Stimulated activated CD4-positive, alpha-beta T cell treated with anti-CD3 and anti-CD28 coated beads, Interleukin-2, amount 100 ng/mL, for 24 hours (primary cell): ENCODE data around the gene CPNE2.
"Not testable (repeated sequence)": the region's sequence is repeated elsewhere in the genome, so short reads cannot be mapped to it uniquely, and the experiment has no call there.

ENCODE experiments used
- DNase-seq, 2 donors: peaks; one replicate each; pipeline ENCODE4 v3.0.0-alpha.2; 2020

CPNE2 gene

DNA sequence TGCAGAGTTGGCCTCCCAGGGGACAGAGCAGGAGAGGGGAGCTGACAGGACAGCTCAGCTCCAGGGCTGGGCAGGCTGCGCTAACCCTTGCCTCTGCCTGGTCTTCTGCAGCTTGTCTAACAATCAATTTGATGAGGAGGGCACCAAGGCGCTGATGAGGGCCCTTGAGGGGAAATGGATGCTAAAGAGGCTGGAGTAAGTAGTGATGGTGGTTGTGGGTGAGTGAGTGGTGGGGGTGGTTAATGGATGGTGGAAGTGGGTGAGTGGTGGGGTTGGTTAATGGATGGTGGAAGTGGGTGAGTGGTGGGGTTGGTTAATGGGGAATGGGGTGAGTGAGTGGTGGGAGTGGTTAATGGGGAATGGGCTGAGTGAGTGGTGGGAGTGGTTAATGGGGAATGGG lies 22.0 kb upstream of the CPNE2 start:
- no peak for DNase-seq

DNA sequence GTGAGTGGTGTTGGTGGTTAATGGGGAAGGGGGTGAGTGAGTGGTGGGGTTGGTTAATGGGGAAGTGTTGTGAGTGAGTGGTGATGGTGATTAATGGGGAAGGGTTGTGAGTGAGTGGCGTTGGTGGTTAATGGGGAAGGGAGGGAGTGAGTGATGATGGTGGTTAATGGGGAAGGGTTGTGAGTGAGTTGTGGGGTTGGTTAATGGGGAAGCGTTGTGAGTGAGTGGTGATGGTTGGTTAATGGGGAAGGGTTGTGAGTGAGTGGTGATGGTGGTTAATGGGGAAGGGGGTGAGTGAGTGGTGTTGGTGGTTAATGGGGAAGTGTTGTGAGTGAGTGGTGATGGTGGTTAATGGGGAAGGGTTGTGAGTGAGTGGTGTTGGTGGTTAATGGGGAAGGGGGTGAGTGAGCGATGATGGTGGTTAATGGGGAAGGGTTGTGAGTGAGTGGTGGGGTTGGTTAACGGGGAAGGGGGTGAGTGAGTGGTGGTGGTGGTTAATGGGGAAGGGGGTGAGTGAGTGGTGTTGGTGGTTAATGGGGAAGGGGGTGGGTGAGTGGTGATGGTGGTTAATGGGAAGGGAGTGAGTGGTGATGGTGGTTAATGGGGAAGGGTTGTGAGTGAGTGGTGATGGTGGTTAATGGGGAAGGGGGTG lies 21.2 kb upstream of the CPNE2 start:
- DNase-seq, result not testable (repeated sequence)

DNA sequence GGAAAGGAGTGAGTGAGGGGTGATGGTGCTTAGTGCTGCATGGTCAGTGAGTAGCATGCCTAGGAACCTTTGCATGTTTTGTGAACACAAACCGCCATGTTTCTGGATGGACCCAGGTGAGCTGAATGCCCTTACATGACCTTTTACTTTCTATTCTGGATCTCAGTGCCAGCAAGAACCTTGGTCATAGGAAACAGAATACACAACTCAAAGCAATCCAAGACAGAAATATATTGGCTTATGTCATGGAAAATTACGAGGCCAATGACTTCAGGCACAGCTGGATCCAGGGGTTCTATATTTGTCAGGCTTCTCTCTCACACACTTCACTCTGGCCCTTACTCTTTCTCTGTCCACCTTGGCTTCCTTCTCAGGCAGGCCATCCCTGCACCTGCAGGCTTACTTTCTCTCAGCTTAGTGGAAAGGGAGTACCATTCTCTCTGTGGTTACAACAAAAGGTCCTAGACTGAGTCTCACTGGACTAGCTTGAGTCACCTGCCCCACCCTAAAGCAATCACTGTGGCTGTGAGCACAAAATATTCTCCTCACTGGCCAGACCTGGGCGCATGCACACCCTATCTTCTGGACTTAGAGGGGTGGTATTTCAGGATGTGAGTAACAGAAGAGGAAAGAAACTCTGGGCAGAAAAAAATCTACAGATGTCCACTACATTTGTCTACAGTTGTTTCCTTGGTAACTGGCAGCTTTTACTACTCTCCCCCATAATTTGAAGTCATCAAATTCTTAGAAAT lies 20.4 kb upstream of the CPNE2 start:
- no peak for DNase-seq

DNA sequence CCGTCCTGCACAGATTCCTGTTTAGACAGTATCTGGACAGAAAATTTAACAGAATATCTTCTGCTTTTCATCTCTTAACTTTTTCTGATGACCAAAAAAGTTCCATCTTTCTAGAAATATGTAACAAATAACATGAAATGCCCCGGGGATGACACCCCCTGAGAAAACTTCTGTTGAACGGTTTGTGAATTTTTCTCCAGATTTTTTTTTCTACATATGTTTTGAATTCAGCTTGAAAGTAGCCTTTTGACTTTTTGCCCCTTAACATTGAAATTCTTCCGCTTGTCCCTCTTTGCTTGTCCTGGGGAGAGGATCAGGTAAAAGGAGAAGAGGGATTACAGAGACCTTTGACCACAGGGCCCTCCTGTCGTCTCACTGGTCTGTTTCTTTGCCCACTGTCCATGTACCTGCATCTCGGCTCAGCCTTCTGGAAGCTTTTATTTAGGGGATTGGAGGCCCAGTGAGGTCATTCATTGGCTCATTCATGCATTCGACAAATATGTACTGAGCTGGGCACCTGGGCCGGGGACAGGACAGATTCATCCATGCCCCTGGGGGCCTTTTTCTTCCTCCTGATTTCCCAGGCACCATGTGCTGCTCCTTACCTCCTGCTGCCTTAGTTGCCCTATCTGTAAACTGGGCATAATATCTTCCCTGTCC lies 19.6 kb upstream of the CPNE2 start:
- no peak for DNase-seq

DNA sequence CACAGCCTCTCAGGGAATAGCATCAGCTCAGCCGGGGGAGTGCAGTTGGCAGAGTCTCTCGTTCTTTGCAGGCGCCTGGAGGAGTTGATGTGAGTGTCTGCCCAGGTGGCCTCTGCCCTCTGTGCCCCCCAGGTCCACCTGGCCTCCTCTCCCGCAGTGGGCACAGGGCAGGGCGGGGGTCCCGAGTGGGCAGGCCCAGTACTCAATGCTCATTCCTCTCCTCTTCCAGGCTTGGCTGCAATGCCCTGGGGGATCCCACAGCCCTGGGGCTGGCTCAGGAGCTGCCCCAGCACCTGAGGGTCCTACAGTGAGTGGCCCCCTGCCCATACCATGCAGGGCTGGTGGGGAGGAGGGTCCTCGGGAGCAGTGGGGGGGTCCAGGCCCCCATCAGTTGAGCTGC lies 14.7 kb upstream of the CPNE2 start:
- no peak for DNase-seq

DNA sequence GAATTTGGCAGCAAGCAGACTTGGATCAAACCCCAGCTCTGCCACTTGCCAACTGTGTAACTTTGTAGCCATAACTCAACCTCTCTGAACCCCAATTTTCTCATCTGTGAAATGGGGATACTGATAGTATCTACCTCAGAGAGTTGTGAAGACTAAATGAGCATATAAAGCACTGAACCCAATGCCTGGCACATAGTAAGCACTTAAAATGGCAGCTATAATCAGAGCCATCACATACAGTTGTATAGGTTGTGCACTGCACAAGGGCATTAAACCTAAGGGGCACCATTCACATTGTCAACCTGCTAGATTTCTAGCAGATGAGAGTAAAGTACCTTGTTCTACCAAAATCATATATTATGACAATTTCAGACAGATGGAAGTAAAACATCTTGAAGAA lies 10.6 kb upstream of the CPNE2 start:
- no peak for DNase-seq

DNA sequence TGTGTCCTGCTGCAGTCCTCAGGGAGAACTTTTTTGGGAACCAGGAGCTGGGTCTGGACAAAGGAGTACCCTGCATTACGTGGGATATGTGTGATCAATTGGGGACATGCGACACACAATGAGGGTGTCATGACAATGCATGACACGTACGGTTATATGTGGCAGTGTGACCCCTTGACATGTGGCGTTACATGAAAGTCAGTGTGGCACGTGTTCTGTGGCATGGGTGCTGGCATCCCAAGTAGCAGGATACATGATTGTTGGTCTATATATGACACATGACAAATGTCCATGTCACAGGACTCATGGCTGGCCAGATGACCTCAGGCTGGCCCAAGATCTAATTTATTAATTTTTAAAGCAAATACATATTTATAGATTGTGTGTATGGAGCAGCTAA lies 9.7 kb upstream of the CPNE2 start:
- DNase-seq, result no peak

DNA sequence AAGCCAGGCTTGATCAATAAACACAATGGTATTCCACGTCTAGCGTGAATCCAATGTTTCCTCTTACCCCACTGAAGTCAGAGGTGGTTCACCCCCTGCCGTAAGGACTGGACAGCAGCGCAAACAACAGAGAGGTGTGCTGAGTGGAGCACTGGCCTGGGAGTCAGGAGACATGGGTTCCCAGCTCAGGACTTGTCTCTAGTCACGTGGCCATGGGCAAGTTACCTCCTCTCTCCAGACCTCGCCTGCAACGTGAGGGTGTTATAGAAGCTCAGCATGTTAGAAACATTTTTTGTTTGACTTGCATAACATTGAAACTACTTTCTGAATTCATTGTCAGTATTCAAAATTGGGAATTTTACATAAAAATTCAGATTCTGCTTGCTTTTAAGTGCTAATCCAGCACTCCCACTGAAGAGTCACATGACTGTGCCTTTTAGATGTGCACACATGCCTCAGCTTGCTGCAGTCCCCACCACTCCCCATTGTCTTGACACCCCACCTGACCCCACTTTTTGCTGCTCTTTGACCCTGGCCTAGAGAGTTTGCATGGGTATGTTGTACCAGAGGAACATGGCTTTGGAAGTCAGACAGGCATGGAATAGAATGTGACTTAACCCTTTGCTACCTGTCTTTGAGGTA lies 8.8 kb upstream of the CPNE2 start:
- DNase-seq, result no peak

DNA sequence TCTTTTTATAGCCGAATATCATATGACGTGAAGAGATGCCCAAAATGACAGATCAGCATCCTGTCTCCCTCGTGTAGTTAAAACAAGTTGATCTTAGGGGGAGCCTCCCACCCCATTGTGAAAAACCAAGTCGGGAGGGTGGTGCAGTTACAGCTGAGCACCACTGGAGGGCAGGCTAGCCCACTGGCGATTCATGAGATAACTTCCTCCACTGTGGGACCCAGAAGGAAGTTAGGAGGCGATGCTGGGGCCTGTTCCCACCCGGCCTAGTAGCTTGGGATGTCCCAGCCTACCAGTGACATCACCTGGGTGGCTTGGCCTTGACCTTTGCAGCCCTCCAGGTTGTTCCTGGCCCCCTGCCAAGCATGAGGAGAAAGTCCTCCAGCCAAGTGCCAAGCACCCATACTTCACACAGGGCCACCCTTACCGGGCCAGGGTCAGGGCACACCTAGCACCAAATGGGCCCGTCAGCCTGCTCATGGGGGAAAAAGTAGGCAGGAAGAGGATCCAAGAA lies 8.1 kb upstream of the CPNE2 start:
- DNase-seq, result peak; percentile 74 to 75

DNA sequence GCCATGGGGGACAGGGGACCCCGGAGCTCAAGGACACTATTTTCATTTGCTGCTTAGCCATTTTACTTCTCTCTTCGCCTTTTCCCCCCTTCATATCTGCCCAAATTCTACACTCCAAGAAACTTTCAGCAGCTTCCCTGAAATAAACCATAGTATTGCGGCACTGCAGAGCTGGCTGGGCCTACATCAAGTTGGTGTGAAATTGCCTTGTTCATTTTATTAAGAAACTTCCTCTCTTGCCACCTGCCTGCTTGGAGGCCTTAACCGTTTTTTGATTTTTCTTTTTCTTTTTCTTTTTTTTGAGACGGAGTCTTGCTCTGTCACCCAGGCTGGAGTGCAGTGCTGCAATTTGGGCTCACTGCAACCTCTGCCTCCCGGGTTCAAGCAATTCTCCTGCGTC lies 7.4 kb upstream of the CPNE2 start:
- DNase-seq, result no peak

DNA sequence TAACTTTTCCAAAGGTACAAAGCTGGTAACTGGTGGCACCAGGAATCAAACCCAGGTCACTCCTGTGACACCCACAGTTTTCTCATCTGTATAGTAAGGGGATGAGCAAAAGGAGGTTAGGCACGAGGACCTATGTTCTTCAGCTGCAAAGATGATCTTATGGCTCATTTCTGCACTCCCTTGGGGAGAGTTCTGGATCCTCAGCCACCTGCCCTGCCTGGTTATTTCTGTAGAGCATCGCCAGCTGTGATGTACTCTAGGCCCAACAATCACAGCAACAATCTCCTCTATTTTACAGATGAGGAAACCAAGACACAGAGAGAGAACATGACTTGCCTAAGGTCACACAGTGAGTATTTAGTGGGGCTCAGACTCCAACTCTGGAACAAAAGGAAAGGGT lies 5.4 kb upstream of the CPNE2 start:
- DNase-seq, result no peak

DNA sequence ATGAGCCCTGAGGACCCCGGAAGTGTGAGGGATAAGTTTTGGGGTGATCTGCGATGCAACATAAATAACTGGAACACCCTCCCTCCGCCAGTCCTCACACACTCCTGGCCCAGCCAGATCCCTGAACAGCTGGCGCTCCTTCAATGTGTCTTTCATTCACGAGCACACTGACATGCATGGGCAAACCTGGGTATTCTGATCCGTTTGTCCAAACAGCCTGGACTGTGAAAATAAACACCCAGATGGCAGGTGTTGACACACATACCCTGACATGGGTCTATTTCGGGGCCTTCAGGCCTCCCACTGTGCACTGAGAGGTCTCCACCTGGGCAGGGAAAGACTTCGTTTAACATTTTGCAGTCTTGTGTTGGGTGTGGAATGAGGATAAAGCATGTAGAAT lies 3.0 kb upstream of the CPNE2 start:
- no peak for DNase-seq

DNA sequence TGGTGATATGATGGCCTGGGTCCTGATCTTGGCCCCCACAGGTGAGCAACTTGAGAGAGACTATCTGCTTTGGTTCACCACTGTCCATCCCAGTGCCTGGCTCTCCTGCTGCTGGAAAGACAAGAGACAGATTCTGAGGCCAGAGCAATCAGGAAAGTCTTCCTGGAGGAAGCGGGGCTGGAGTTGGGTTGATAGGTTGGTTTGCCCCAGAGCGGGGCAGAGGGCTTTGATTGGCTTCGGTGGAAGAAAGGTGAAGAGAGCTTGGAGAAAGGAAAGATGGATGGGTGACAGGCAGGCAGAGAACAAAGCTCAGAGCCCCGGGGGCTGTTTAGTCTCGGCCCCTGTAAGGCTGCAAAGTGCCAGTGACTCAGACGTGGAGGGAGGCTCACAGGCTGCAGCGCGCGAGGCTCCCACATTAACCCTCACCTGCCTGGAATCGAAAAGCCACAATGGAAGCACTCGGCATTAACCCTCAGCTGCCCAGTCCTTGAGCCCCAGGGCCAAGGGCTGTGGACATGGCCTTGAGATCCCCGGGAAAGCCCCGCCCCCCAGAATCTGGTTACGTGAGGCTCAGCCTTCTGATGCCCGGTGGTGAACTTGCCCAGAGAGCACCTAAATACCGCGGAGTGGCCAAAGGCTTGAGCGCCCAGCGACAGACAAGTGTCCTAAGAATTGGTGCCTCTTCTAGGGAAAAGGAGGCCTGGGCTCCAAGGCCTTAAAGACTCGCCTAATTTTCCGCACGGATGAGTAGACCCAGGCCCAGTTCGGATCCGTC lies 996 bp upstream of the CPNE2 start:
- DNase-seq, result no peak

DNA sequence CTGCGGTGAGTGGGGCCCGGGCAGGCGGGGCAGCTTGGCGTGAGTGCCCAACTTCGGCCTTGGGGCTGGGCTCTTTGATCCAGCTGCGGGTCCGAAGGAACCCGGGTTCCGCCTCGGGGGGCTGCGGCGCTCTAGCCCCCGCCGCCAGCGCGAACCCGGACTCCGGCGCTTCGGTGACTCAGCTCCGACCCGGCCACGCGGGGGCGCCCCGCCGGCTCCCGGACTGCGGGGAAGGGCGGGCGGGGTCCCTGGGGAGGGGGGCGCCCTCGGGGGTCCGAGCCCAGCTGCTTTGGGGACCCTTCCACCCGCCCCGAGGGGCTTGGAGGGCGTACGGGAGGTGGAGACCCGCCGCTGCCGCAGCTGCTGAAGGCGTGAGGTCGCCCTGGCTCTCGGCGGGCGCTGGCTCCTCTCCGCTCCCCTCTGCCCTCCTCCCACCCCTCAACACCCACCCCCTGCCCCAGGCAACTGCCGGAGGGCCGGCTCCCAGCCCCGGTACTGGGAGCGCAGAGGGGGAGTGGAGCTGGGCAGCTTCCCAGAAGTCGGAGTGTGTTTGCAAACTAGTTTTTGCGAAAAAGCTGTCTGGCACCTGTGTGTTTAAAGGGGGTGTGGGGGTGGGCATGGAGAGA lies 516 bp downstream of the CPNE2 start:
- peak; percentile 60 to 64 for DNase-seq

DNA sequence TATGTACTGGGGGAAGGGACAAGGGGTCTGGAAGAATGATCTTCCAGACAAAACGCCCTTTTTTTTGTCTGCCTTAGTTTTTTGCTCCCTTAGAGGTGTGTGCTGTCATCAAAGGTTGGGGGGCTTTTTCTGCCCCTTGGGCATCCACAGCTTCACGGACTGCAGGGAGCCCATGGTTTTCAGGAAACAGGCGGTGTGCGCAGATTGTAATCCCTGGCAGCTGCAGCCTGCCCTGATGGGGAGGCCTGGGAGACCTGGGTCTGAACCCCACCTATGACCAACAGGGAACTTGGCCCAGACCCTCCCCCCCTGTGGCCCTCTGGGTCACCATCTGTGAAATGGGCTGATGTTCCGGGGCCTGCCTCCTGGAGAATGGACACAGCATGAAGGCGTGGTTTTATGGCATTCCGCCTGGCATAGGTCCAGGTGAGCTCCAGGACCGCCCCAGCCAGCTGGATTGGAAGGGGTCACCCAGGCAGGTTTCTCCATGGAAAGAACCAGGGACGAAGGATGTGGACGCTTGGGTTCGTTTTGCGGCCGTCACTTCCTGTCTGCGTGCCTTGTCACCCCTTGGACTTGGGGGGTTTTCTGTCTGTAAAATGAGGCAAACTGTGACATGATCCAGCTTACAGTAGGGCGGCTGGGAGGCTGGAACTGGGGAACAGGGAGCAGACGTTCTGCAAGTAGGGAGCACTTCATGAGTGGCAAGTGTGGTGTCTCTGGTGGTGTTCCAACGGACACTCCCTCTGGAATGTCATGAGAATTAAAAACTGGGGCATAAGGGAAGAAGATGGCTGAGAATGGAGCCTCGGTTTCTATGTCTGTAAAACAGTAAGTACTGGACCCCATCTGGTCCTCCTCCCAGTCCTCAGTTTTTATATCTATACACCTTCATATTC lies 1.5 kb downstream of the CPNE2 start:
- DNase-seq, result no peak

DNA sequence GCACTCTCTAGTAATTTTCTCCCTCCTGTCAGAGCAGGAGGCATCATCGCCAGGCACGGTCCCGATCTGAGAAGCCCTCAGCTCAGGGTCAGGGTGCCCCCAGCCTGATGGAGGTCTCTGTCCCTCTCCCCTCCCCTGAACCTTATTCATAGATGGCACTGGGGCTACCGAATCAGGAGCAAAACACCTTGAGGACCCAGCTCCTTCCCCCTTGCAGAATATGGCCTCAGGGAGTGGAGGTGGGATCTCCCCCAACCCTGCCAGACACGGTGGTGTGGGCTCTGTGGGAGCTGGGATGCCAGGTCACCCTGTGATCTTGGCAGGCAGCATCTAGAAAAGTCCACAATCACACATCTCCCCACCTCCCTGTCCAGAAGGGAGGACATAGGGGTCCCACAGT lies 2.5 kb downstream of the CPNE2 start:
- DNase-seq, result no peak

DNA sequence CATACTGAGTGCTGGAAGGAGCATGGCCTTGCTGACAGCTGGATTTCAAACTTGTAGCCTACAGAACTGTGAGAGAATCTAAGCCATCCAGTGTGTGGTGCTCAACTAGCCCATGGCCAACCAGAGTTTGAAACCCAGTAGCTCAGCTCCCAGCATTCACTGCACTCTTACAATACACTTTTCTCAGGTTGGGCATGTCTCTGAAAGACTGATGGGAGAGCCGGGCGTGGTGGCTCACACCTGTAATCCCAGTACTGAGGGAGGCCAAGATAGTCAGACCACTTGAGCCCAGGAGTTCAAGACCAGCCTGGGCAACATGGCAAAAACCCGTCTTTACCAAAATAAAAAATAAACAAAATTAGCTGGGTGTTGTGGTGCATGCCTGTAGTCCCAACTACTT lies 3.8 kb downstream of the CPNE2 start:
- DNase-seq, result no peak

DNA sequence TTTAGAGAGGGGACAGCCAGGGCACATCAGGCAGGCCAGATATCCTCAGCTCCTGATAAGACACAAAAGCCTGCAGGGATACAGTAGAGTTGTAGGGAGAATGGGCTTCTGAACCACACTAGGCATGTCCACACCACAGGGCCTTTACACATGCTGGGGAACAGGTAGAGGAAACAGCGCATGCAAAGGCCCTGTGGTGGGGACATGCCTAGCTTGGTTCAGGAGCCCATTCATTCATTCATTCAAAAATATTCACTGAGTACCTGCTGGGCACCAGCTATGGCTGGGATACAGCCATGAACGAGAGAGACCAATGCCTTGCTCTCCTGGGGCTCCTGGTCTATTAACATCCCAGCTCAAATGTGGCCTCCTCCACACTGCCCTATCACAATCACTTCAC lies 4.4 kb downstream of the CPNE2 start:
- DNase-seq, result no peak

DNA sequence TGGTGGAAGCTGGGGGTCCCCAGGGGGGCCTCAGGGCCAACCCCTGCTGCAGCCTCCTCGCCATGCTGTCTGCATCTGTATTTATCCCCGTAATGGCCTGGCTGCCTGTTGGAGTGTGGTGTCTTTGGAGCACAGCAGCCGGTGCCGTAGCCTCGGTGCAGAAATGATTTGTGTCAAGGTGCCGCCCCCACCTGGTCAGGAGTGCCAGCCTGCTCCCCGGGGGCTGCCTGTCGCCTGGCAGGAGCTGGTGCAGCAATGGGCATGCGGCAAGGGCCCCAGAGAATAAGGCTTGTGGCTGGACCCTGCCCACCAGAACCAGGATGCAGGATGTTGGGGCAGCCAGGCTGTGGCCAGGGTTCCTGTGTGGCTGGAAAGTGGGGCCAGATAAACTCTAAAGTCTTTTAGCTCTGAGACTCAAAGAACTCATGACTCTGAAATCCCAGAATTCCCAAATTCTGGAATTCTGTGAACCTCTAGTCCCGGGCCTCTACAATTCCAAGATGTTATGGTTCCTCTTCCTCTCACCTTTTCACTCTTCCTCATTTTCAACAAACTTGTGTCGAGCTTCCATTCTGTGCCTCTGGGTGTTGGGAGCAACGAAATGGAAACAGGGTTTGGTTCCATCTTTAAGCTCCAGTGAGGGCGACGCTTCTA lies 5.9 kb downstream of the CPNE2 start:
- DNase-seq, result no peak

DNA sequence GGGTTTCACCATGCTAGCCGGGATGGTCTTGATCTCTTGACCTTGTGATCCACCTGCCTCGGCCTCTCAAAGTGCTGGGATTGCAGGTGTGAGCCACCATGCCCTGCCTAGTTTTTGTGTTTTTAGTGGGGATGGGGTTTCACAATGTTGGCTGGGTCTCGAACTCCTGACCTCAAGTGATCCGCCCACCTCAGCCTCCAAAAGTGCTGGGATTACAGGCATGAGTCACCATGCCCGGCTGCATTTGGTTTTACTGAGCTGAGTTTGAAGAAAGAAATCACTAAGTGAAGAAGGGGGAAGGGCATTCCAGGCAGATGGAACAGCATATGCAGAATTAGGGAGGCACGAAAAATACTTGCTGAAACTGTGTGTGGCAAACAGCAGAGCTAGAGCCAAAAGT lies 7.6 kb downstream of the CPNE2 start:
- DNase-seq, result not testable (repeated sequence)

DNA sequence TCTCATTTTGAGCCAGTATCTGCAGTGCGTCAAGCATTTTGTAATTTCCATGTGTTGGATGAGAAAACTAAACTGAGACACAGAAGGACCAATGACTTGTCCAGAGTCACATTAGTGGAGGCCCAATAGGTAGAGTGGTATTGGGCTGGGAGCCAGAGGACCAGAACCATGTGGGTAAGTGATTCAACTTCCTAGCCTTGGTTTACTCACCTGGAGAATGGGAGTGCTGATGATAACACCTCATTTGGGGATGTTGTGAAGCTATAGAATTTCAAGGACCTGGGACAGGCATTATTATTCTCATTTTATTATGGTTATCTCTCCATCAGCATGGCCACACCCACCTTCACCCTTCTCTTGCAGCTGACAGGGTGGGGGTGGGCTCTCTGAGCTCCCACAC lies 8.1 kb downstream of the CPNE2 start:
- DNase-seq, result no peak
